ENCODE results near the gene BCAP31.
"Not testable (repeated sequence)": the region's sequence is repeated elsewhere in the genome, so short reads cannot be mapped to it uniquely, and the experiment has no call there.

GRCh38 chrX:153742111-153742510 lies 17.9 kb upstream of the BCAP31 start:
- not testable (repeated sequence) for TF ChIP-seq CTCF, POLR2A (IDR thresholded peaks at IDR 0.05)
